GM12878 (cell line): Measurements from ENCODE around the gene GLIPR2.

Source experiments
- KDM1A ChIP-seq: fragments of 200-600 bp; sonication (generic); IDR thresholded peaks from 2 replicates; pipeline ENCODE4 v1.6.1; 2016; ENCODE audit warnings: borderline replicate concordance
- POLR2AphosphoS5 ChIP-seq: IDR thresholded peaks from 2 replicates; pipeline ENCODE4 v1.6.1; 2011; ENCODE audit warnings: mild to moderate bottlenecking, low read length, inconsistent platforms
- SP1 ChIP-seq: IDR thresholded peaks from one replicate; pipeline ENCODE4 v1.6.1; 2011; ENCODE audit warnings: low read depth, low read length
- TAF1 ChIP-seq: IDR thresholded peaks from 2 replicates; pipeline ENCODE4 v1.6.1; 2011; ENCODE audit warnings: mild to moderate bottlenecking, low read depth, low read length, borderline replicate concordance
- TBL1XR1 ChIP-seq: IDR thresholded peaks from 2 replicates; pipeline ENCODE4 v1.6.1; 2012; ENCODE audit warnings: low read depth, low read length, improper control_type of control experiment
- TF ChIP-seq, protein P1 (sequence below): fragments of 450-650 bp; IDR thresholded peaks from 2 replicates; pipeline ENCODE4 v1.6.1; 2018; ENCODE audit warnings: borderline replicate concordance, mild to moderate bottlenecking; ENCODE audit not compliant: partially characterized antibody
- TF ChIP-seq, protein P2 (sequence below): IDR thresholded peaks from 2 replicates; pipeline ENCODE4 v1.6.1; 2012; ENCODE audit warnings: low read depth, low read length, improper control_type of control experiment
- TF ChIP-seq, protein P3 (sequence below), 3 experiments: IDR thresholded peaks in 2 of 3; conservative IDR thresholded peaks in 1 of 3; 2 replicates each; pipeline ENCODE4 v1.5.1; 2011; ENCODE audit warnings: low read depth in 3 of 3, low read length in 3 of 3, mild to moderate bottlenecking in 3 of 3, control low read depth in 2 of 3, moderate library complexity in 2 of 3, inconsistent platforms in 1 of 3, mixed read lengths in 1 of 3; ENCODE audit not compliant: control insufficient read depth in 2 of 3, insufficient read depth in 1 of 3; ENCODE audit errors: extremely low read depth in 1 of 3

GRCh38 chr9:36207546-36208012 is 71.0 kb downstream of the GLIPR2 start:
- TF ChIP-seq TAF1 (no peak), POLR2AphosphoS5 (no peak), KDM1A (no peak), TBL1XR1 (no peak), SP1 (no peak)
- TF ChIP-seq, protein P1, sequence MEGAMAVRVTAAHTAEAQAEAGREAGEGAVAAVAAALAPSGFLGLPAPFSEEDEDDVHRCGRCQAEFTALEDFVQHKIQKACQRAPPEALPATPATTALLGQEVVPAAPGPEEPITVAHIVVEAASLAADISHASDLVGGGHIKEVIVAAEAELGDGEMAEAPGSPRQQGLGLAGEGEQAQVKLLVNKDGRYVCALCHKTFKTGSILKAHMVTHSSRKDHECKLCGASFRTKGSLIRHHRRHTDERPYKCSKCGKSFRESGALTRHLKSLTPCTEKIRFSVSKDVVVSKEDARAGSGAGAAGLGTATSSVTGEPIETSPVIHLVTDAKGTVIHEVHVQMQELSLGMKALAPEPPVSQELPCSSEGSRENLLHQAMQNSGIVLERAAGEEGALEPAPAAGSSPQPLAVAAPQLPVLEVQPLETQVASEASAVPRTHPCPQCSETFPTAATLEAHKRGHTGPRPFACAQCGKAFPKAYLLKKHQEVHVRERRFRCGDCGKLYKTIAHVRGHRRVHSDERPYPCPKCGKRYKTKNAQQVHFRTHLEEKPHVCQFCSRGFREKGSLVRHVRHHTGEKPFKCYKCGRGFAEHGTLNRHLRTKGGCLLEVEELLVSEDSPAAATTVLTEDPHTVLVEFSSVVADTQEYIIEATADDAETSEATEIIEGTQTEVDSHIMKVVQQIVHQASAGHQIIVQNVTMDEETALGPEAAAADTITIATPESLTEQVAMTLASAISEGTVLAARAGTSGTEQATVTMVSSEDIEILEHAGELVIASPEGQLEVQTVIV: no peak
- TF ChIP-seq, protein P2, sequence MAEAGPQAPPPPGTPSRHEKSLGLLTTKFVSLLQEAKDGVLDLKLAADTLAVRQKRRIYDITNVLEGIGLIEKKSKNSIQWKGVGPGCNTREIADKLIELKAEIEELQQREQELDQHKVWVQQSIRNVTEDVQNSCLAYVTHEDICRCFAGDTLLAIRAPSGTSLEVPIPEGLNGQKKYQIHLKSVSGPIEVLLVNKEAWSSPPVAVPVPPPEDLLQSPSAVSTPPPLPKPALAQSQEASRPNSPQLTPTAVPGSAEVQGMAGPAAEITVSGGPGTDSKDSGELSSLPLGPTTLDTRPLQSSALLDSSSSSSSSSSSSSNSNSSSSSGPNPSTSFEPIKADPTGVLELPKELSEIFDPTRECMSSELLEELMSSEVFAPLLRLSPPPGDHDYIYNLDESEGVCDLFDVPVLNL: no peak
- TF ChIP-seq, protein P3, sequence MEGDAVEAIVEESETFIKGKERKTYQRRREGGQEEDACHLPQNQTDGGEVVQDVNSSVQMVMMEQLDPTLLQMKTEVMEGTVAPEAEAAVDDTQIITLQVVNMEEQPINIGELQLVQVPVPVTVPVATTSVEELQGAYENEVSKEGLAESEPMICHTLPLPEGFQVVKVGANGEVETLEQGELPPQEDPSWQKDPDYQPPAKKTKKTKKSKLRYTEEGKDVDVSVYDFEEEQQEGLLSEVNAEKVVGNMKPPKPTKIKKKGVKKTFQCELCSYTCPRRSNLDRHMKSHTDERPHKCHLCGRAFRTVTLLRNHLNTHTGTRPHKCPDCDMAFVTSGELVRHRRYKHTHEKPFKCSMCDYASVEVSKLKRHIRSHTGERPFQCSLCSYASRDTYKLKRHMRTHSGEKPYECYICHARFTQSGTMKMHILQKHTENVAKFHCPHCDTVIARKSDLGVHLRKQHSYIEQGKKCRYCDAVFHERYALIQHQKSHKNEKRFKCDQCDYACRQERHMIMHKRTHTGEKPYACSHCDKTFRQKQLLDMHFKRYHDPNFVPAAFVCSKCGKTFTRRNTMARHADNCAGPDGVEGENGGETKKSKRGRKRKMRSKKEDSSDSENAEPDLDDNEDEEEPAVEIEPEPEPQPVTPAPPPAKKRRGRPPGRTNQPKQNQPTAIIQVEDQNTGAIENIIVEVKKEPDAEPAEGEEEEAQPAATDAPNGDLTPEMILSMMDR (IDR thresholded peaks at IDR 0.05 in 2 of 3, conservative IDR thresholded peaks at IDR 0.05 in 1 of 3; ENCODE audit: control insufficient read depth in 2 of 3, extremely low read depth in 1 of 3, insufficient read depth in 1 of 3, low read depth in 3 of 3, low read length in 3 of 3): no peak
